Measurements from ENCODE around the gene SBF2.
"Not testable (repeated sequence)": the region's sequence is repeated elsewhere in the genome, so short reads cannot be mapped to it uniquely, and the experiment has no call there.

- not testable (repeated sequence) for TF ChIP-seq CTCF (IDR thresholded peaks at IDR 0.05 in 8 of 11, conservative IDR thresholded peaks at IDR 0.05 in 3 of 11); POLR2AphosphoS5 (IDR thresholded peaks at IDR 0.05); POLR2A (IDR thresholded peaks at IDR 0.05)
Observed at GRCh38 chr11:10264716-10265115, 29.3 kb downstream of the SBF2 start.

Data from spleen (tissue), 7 donors.